Muscle layer of duodenum (tissue), 2 donors: ENCODE data around the gene ANKS6.
"Not testable (repeated sequence)": the region's sequence is repeated elsewhere in the genome, so short reads cannot be mapped to it uniquely, and the experiment has no call there.

Experiments used
- H3K27ac ChIP-seq: one replicate; pipeline ENCODE4 v1.7.0; 2013; ENCODE audit warnings: mild to moderate bottlenecking, low read length
- H3K27me3 ChIP-seq: one replicate; pipeline ENCODE4 v1.7.0; 2013; ENCODE audit warnings: low read depth, mild to moderate bottlenecking, control low read depth, low read length
- H3K36me3 ChIP-seq, 2 donors: one replicate each; pipeline ENCODE4 v1.7.0; 2013; ENCODE audit warnings: low read length in 2 of 2, control low read depth in 1 of 2, mild to moderate bottlenecking in 1 of 2; ENCODE audit not compliant: insufficient read depth in 2 of 2, control insufficient read depth in 1 of 2
- H3K4me1 ChIP-seq, 2 donors: one replicate each; pipeline ENCODE4 v1.7.0; 2013; ENCODE audit warnings: low read length in 2 of 2, mild to moderate bottlenecking in 2 of 2, control low read depth in 1 of 2, moderate library complexity in 1 of 2; ENCODE audit not compliant: insufficient read depth in 2 of 2, control insufficient read depth in 1 of 2
- H3K4me3 ChIP-seq, 2 donors: one replicate each; pipeline ENCODE4 v1.7.0; 2013; ENCODE audit warnings: low read length in 2 of 2, low read depth in 1 of 2, mild to moderate bottlenecking in 1 of 2
- H3K9me3 ChIP-seq, 2 donors: one replicate each; pipeline ENCODE4 v1.7.0; 2013; ENCODE audit warnings: low read length in 2 of 2, control low read depth in 1 of 2, mild to moderate bottlenecking in 1 of 2; ENCODE audit not compliant: control insufficient read depth in 1 of 2
- donor health status: healthy.

The ANKS6 gene

DNA sequence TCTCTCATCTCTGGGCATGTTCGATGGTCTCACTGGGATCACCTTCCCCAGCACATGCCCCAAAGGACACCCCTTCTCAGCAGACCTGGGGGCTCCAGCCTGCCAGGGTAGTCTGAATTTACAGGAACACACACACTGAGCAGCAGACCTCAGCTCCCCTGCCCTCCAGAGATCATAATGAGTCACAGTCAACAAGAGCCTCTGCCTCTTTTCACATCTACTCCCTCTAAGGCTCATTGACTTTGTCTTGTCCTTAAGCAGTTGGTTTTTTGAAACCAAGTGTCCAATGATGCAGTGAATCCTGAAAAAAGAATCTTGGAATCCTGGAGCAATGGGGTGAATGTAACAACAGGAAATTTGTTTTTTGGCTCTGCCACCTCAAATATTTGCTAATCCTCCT lies 108.4 kb downstream of the ANKS6 start:
- no peaks in the 10 kb centered on the region for H3K9me3 ChIP-seq
- H3K27ac ChIP-seq: no peak overlapping the region
- H3K4me3 ChIP-seq: no peak overlapping the region

DNA sequence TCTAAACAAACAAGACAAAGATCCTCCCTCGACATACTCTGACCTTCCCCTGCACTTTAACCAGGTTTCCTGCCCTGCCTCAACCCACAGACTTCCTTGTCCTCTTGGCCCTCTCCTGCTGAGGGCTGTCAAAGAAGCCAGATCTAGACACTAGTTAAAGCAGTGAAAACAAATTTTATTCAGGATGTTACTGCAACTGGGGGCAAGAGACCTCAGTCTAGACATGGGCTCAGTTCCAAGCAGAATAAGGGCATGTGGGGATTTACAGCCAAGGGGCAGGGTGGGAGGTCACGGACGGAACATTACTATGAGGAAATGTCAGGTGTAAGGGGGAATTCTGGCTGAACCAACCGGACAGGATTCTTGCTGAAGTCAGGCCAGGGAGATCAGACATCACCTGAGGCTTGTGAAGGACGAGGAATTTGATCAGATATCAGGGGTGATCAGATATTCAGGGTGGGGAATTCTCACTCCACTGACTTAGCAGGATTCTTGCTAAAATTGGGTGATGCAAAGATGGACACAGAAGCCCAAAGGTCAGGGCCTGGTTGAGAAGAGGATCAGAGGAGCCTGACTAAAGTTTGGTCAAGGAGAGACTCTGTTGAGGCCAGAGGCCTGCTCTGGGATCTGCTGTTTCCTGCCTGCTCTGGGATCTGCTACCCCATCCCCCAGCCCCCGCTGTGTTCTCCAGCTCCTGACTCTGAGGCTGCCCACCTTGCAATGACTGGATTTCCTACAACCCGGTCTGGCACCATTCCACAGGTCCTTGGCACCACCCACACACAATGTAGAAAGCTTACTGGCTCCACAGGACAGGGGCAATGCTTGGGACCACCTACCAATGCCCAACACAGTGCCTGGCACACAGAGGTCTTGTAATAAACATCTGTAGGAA lies 109.1 kb downstream of the ANKS6 start:
- H3K9me3 ChIP-seq: no peaks in the 10 kb centered on the region
- no peaks in the 10 kb centered on the region for H3K27me3 ChIP-seq
- H3K4me3 ChIP-seq: no peak overlapping the region
- H3K36me3 ChIP-seq: no peaks in the 10 kb centered on the region
- H3K27ac ChIP-seq: no peak overlapping the region
- no peaks in the 10 kb centered on the region for H3K4me1 ChIP-seq

More for the DNA sequence above, 108.4 kb downstream of the ANKS6 start:
- Histone ChIP-seq H3K4me1 (no peaks in the 10 kb centered on the region), H3K36me3 (no peaks in the 10 kb centered on the region), H3K27me3 (no peaks in the 10 kb centered on the region)

GRCh38 chr9:98684816-98685215 lies 111.5 kb downstream of the ANKS6 start:
- not testable (repeated sequence) for H3K27me3 ChIP-seq, H3K36me3 ChIP-seq, H3K27ac ChIP-seq, H3K4me1 ChIP-seq, H3K4me3 ChIP-seq, H3K9me3 ChIP-seq
